Measurements from ENCODE around the gene FBXO33.
A peak's percentile ranks its signal among the peaks of the same experiment; 100 is the strongest.

The FBXO33 gene

DNA sequence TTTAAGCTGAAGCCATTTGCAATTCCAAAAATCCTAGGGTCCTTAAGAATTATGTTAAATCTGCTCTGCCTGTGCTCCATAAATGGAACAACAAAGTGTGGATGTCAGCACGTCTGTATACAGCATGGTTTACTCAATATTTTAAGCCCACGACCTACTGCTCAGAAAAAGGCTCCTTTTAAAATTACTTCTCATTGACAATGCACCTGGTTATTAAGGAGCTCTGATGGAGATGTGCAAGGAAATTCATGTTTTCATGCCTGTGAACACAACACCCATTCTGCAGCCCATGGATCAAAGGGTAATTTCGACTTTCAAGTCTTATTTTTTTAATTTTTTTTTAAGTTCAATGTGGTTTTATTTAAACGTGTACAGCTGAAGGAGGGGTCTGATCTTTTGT lies 48.1 kb downstream of the FBXO33 start:
- no peaks in the 10 kb centered on the region for H3K4me1 ChIP-seq (ENCODE audit: control insufficient read depth, low read depth, low read length)
- H3K4me3 ChIP-seq (ENCODE audit: low read length), result no peak overlapping the region
- no peaks in the 10 kb centered on the region for H3K27me3 ChIP-seq (ENCODE audit: control insufficient read depth, insufficient read depth, low read length)
- no peak overlapping the region for H3K27ac ChIP-seq (ENCODE audit: low read length)
- H3K9me3 ChIP-seq (ENCODE audit: control insufficient read depth, low read depth, low read length), result no peaks in the 10 kb centered on the region
- H3K36me3 ChIP-seq (ENCODE audit: control insufficient read depth, low read depth, low read length), result no peaks in the 10 kb centered on the region
- no peak overlapping the region for H3K9ac ChIP-seq (ENCODE audit: low read length)

DNA sequence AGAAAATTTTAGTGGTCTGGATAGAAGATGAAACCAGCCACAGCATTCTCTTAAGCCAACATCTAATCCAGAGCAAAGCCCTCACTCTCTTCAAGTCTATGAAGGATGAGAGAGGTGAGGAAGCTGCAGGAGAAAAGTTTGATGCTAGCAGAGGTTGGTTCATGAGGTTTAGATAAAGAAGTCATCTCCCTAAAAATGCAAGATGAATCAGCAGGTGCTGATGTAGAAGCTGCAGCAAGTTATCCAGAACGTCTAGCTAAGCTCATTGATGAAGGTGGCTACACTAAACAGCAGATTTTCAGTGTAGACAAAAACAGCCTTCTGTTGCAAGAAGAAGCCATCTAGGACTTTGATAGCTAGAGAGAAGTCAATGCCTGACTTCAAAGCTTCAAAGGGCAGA lies 48.5 kb downstream of the FBXO33 start:
- no peak overlapping the region for H3K4me3 ChIP-seq (ENCODE audit: low read length)
- H3K36me3 ChIP-seq (ENCODE audit: control insufficient read depth, low read depth, low read length), result no peaks in the 10 kb centered on the region
- H3K9me3 ChIP-seq (ENCODE audit: control insufficient read depth, low read depth, low read length), result no peaks in the 10 kb centered on the region

DNA sequence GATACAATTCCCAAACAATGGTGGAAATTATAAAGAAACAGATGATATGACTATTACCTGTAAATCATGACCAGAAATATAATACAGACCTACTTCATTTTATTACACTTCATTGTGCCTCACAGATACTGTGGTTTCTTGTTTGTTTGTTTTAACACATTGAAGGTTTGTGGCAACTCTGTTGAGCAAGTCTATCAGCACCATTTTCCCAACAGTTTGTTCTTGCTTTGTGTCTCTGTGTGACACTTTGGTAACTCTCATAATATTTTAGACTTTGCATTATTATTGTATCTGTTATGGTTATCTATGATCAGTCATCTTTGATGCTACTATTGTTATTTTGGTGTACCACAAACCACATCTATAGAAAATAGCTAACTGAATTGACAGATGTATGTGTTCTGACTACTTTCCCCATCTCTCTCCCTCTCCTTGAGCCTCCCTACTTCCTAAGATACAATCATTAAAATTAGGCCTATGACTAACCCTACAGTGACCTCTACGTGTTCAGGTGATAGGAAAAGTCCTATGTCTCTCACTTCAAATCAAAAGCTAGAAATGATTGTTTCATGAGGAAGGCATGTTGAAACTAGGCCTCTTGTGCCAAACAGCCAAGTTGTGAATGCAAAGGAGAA lies 49.1 kb downstream of the FBXO33 start:
- Histone ChIP-seq H3K4me3 (ENCODE audit: low read length) (no peak overlapping the region), H3K27me3 (ENCODE audit: control insufficient read depth, insufficient read depth, low read length) (no peaks in the 10 kb centered on the region), H3K27ac (ENCODE audit: low read length) (no peak overlapping the region), H3K9ac (ENCODE audit: low read length) (no peak overlapping the region), H3K36me3 (ENCODE audit: control insufficient read depth, low read depth, low read length) (no peaks in the 10 kb centered on the region), H3K4me1 (ENCODE audit: control insufficient read depth, low read depth, low read length) (no peaks in the 10 kb centered on the region), H3K9me3 (ENCODE audit: control insufficient read depth, low read depth, low read length) (no peaks in the 10 kb centered on the region)

More for the DNA sequence above, 48.5 kb downstream of the FBXO33 start:
- no peak overlapping the region for H3K27ac ChIP-seq (ENCODE audit: low read length)
- no peaks in the 10 kb centered on the region for H3K4me1 ChIP-seq (ENCODE audit: control insufficient read depth, low read depth, low read length)
- no peaks in the 10 kb centered on the region for H3K27me3 ChIP-seq (ENCODE audit: control insufficient read depth, insufficient read depth, low read length)
- H3K9ac ChIP-seq (ENCODE audit: low read length), result no peak overlapping the region

DNA sequence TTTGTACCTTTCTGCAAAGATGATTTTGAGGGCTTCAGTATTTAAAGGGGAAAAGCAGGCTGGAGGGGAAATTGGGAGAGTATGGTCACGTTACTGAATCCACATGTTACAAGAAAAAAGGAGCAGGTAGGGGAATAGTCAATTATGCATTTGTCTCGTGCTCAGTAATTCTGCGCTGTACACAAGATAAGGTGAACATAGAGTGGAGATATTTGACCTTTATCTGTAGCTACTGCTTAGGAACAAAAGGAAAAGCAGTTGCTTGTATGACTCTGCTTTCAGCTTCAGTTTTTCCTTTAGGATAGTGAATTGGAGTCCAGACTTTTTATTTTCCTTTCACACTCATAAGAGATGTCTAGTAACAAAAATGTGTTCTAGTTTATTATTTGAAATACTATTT lies 49.8 kb downstream of the FBXO33 start:
- Histone ChIP-seq H3K9ac (ENCODE audit: low read length) (no peak overlapping the region), H3K4me1 (ENCODE audit: control insufficient read depth, low read depth, low read length) (no peaks in the 10 kb centered on the region), H3K27ac (ENCODE audit: low read length) (no peak overlapping the region), H3K27me3 (ENCODE audit: control insufficient read depth, insufficient read depth, low read length) (no peaks in the 10 kb centered on the region), H3K9me3 (ENCODE audit: control insufficient read depth, low read depth, low read length) (no peaks in the 10 kb centered on the region), H3K4me3 (ENCODE audit: low read length) (no peak overlapping the region), H3K36me3 (ENCODE audit: control insufficient read depth, low read depth, low read length) (no peaks in the 10 kb centered on the region)

- Histone ChIP-seq H3K4me1 (ENCODE audit: control insufficient read depth, low read depth, low read length) (peaks cover 5% of the 10 kb centered on the region), H3K9ac (ENCODE audit: low read length) (no peak overlapping the region), H3K27me3 (ENCODE audit: control insufficient read depth, insufficient read depth, low read length) (no peaks in the 10 kb centered on the region), H3K27ac (ENCODE audit: low read length) (no peak overlapping the region), H3K36me3 (ENCODE audit: control insufficient read depth, low read depth, low read length) (no peaks in the 10 kb centered on the region), H3K4me3 (ENCODE audit: low read length) (no peak overlapping the region), H3K9me3 (ENCODE audit: control insufficient read depth, low read depth, low read length) (no peaks in the 10 kb centered on the region)
Observed at GRCh38 chr14:39381366-39381765, 50.9 kb downstream of the FBXO33 start.

GRCh38 chr14:39376667-39377403 lies 55.4 kb downstream of the FBXO33 start:
- no peaks in the 10 kb centered on the region for H3K36me3 ChIP-seq (ENCODE audit: control insufficient read depth, low read depth, low read length)
- no peak overlapping the region for H3K9ac ChIP-seq (ENCODE audit: low read length)
- H3K9me3 ChIP-seq (ENCODE audit: control insufficient read depth, low read depth, low read length), result no peaks in the 10 kb centered on the region
- H3K4me3 ChIP-seq (ENCODE audit: low read length), result no peak overlapping the region
- H3K27me3 ChIP-seq (ENCODE audit: control insufficient read depth, insufficient read depth, low read length), result no peaks in the 10 kb centered on the region
- peaks cover 5% of the 10 kb centered on the region for H3K4me1 ChIP-seq (ENCODE audit: control insufficient read depth, low read depth, low read length)
- H3K27ac ChIP-seq (ENCODE audit: low read length), result peak overlapping the region; percentile 30

DNA sequence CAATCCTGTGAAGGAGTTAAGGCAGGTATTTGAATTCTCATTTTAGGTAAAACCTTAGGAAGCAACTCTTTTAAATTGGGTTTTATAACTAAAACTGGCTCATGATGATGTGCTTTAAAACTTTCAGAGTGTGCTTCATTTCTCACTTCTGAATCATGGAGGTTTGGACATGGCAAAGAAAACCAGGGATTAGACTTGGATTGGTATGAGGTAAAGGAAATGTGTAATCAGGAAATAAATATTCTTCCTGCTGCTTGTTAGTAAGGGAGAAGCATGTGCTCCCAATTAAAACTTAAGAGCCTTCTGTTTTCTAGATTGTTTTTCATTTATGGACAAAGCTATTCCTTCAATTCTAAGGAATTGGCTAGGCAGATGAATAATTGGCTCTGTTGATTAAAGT lies 57.4 kb downstream of the FBXO33 start:
- Histone ChIP-seq H3K27me3 (ENCODE audit: control insufficient read depth, insufficient read depth, low read length) (no peaks in the 10 kb centered on the region), H3K4me1 (ENCODE audit: control insufficient read depth, low read depth, low read length) (peaks cover 5% of the 10 kb centered on the region), H3K27ac (ENCODE audit: low read length) (no peak overlapping the region), H3K9ac (ENCODE audit: low read length) (no peak overlapping the region), H3K36me3 (ENCODE audit: control insufficient read depth, low read depth, low read length) (no peaks in the 10 kb centered on the region), H3K4me3 (ENCODE audit: low read length) (no peak overlapping the region), H3K9me3 (ENCODE audit: control insufficient read depth, low read depth, low read length) (no peaks in the 10 kb centered on the region)

DNA sequence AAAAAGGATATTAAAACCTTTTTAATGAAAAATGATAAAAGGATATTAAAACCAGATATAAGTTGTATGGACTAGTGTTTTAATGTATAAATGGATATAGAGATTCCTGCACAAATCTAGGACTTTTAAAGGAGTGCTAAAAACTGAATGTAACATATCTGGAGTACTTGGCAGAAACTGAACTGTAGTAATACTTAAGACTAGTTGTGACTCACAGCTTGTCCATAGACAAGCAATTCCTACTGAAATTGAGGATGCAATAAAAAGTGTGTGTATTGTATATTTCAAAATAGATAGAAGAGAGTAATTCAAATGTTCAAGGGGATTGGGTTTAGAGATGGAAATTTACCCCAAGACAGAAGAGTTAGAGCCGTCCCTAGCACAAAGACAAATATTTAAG lies 59.6 kb downstream of the FBXO33 start:
- Histone ChIP-seq H3K4me1 (ENCODE audit: control insufficient read depth, low read depth, low read length) (peaks cover 18% of the 10 kb centered on the region), H3K9me3 (ENCODE audit: control insufficient read depth, low read depth, low read length) (no peaks in the 10 kb centered on the region), H3K36me3 (ENCODE audit: control insufficient read depth, low read depth, low read length) (no peaks in the 10 kb centered on the region), H3K9ac (ENCODE audit: low read length) (no peak overlapping the region), H3K27me3 (ENCODE audit: control insufficient read depth, insufficient read depth, low read length) (no peaks in the 10 kb centered on the region), H3K4me3 (ENCODE audit: low read length) (no peak overlapping the region), H3K27ac (ENCODE audit: low read length) (no peak overlapping the region)

- no peak overlapping the region for H3K9ac ChIP-seq (ENCODE audit: low read length)
- no peaks in the 10 kb centered on the region for H3K27me3 ChIP-seq (ENCODE audit: control insufficient read depth, insufficient read depth, low read length)
- H3K36me3 ChIP-seq (ENCODE audit: control insufficient read depth, low read depth, low read length), result no peaks in the 10 kb centered on the region
- H3K4me3 ChIP-seq (ENCODE audit: low read length), result no peak overlapping the region
- H3K27ac ChIP-seq (ENCODE audit: low read length), result no peak overlapping the region
- peaks cover 19% of the 10 kb centered on the region for H3K4me1 ChIP-seq (ENCODE audit: control insufficient read depth, low read depth, low read length)
- H3K9me3 ChIP-seq (ENCODE audit: control insufficient read depth, low read depth, low read length), result no peaks in the 10 kb centered on the region
Observed at GRCh38 chr14:39370415-39370814, 61.8 kb downstream of the FBXO33 start.

- H3K4me1 ChIP-seq (ENCODE audit: control insufficient read depth, low read depth, low read length), result peaks cover 19% of the 10 kb centered on the region
- H3K27ac ChIP-seq (ENCODE audit: low read length), result no peak overlapping the region
- H3K4me3 ChIP-seq (ENCODE audit: low read length), result no peak overlapping the region
- H3K27me3 ChIP-seq (ENCODE audit: control insufficient read depth, insufficient read depth, low read length), result no peaks in the 10 kb centered on the region
- H3K36me3 ChIP-seq (ENCODE audit: control insufficient read depth, low read depth, low read length), result no peaks in the 10 kb centered on the region
- no peak overlapping the region for H3K9ac ChIP-seq (ENCODE audit: low read length)
- H3K9me3 ChIP-seq (ENCODE audit: control insufficient read depth, low read depth, low read length), result no peaks in the 10 kb centered on the region
Observed at GRCh38 chr14:39369029-39369428, 63.2 kb downstream of the FBXO33 start.

GRCh38 chr14:39368261-39368959 lies 63.8 kb downstream of the FBXO33 start:
- Histone ChIP-seq H3K9ac (ENCODE audit: low read length) (no peak overlapping the region), H3K4me3 (ENCODE audit: low read length) (no peak overlapping the region), H3K36me3 (ENCODE audit: control insufficient read depth, low read depth, low read length) (no peaks in the 10 kb centered on the region), H3K9me3 (ENCODE audit: control insufficient read depth, low read depth, low read length) (no peaks in the 10 kb centered on the region), H3K27me3 (ENCODE audit: control insufficient read depth, insufficient read depth, low read length) (no peaks in the 10 kb centered on the region), H3K4me1 (ENCODE audit: control insufficient read depth, low read depth, low read length) (peaks cover 19% of the 10 kb centered on the region), H3K27ac (ENCODE audit: low read length) (no peak overlapping the region)
